ENCODE measurements around the gene TRIM8. TPM values are rescaled to one million over a fixed set of nuclear protein-coding genes. Genes with fewer than 3 reads are reported as not detected.

Gene TRIM8, protein sequence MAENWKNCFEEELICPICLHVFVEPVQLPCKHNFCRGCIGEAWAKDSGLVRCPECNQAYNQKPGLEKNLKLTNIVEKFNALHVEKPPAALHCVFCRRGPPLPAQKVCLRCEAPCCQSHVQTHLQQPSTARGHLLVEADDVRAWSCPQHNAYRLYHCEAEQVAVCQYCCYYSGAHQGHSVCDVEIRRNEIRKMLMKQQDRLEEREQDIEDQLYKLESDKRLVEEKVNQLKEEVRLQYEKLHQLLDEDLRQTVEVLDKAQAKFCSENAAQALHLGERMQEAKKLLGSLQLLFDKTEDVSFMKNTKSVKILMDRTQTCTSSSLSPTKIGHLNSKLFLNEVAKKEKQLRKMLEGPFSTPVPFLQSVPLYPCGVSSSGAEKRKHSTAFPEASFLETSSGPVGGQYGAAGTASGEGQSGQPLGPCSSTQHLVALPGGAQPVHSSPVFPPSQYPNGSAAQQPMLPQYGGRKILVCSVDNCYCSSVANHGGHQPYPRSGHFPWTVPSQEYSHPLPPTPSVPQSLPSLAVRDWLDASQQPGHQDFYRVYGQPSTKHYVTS
- polyA plus RNA-seq (ENCODE audit: insufficient read length in 4 of 4) = 100 to 1,000 TPM; 122 to 157 (median 132) TPM

DNA sequence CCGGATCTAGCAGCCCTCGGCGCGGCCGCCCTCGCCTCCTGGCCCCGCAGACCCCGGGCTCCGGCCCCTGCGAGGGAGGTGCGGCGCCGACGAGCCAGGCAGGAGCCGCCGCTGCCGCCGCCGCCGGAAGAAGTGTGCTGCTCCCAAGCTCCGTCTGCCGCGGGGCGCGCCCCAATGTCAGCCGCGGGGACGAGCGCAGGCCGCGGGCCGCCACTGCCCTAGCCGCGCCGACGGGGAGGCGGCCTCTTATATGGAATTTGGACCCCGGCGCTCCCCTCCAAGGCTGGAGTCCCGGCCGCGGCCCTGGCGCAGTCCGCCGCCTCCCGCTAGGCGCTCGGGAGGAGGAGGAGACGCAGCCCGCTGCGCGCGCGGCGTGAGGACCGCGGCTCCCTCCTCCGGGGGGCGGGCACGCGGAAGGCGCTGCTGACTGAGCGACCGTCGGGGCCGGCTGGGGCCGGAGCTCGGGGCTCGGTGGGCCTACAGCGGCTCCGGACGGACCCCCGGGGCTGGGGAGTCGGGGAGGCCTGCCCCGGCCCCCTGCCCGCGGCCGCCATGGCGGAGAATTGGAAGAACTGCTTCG, at the start of gene TRIM8:
Gene TRIM8, plus strand, starts transcription at position 414 of the 580 bp plus-strand sequence. Its CDS starts 139 bp downstream, at position 553.
- no peak for DNase-seq (ENCODE audit: low read depth in 4 of 4, low spot score in 2 of 4)

GRCh38 chr10:102595293-102595692, 49.0 kb upstream of the TRIM8 start:
- no peak for DNase-seq (ENCODE audit: low read depth in 4 of 4, low spot score in 2 of 4)

GRCh38 chr10:102595897-102596296, 48.4 kb upstream of the TRIM8 start:
- DNase-seq (ENCODE audit: low read depth in 4 of 4, low spot score in 2 of 4) = no peak

DNA sequence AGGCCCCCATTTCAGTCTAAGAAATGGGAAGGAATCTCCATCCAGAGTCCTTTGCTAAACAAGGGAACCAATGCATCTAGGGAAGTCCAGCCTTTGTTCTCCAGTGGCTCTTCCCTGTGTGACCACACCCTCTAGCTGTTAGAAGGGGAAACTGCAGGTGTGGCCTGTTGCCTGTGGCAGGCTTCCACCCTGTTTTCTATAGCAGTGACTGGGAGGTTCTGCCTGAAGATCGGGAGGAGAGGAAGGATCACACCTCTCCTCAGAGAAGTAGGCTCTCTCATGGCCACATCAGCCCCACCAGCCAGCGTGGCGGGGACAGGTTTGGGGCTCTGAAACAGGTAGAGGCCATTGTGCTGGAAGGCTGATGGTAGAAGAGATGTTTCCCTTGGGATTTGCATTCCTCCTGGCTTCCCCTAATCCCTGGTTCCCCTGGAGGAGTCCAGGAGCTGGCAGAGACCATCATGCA, 47.7 kb upstream of the TRIM8 start:
- no peak for DNase-seq (ENCODE audit: low read depth in 4 of 4, low spot score in 2 of 4)

- DNase-seq (ENCODE audit: low read depth in 4 of 4, low spot score in 2 of 4) = no peak
Measured at GRCh38 chr10:102597131-102597991, 46.9 kb upstream of the TRIM8 start.

- no peak for DNase-seq (ENCODE audit: low read depth in 4 of 4, low spot score in 2 of 4)
Measured at GRCh38 chr10:102598243-102598642, 46.0 kb upstream of the TRIM8 start.

DNA sequence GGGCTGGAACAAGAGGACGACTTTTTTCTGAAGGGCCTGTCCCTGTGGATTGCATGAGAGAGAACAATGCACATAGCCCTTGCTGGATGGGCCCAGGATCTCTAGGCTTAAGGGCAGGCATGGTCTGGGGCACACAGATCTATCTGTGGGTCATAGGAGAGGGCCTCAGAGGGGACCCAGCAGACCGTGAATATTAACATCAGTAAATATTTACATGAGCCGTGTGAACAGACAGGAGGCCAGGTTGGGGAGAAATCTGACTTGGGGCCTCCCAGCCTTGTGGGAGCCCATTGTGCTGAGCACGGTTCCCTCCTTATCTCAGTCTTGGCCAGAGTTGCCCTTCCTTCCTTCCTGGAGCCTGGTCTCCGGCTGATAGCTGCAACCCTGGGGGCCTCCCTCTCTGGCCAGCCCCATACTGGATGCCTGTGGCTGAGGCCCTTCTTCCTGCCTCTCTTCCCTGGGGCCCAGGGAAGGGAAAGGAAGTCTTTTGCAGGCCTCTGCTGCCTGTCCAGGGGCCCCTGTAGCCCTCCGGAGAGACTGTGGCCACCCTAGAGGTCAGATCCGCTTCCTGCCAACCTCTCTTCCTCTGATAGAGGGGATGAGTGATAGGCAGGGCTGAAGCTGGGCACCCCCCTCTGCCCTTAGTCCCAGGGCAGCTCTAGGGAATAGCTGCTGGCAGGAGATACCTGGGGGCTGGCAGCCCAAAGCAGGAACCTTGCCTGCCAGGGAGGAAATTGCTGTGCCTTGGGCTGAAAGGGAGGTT, 44.5 kb upstream of the TRIM8 start:
- DNase-seq (ENCODE audit: low read depth in 4 of 4, low spot score in 2 of 4) = no peak

DNA sequence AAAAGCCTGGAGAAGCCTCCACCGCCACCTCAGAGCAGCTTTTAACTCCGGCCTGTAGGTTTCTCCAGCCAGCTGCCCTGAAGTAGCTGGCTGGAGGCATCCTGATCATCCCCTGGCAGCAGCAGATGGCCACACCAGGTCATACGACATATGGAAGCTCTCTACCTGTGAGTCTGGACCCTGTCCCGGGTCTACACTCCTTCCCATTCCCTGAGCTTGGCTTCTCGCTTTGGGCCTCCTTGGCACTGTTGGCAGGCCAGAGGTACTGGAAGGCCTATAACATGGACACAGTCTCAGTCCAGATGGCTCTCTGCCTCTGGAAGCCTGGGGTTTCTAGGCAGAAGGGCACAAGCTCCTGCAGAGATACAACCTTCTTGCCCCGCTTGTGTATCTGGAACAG, 43.5 kb upstream of the TRIM8 start:
- DNase-seq (ENCODE audit: low read depth in 4 of 4, low spot score in 2 of 4) = no peak

DNA sequence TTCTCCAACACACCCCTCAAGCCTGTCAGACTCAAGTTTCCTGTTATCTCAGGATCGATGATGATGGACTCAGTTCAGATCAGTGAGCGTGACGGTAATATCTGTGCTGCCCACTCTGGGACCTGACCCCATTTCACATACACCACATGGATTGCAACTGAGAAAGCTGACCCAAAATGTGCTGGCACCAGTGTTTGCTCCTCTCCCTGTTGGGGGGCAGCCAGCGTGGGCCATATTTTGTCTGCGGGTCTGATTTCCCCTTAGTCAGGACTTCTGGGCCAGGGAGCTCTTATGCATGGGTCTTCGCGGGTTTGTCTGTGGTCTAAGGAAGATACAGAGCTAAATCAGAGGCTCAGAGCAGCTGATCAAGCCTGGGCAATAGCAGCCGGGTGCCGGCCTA, 42.6 kb upstream of the TRIM8 start:
- no peak for DNase-seq (ENCODE audit: low read depth in 4 of 4, low spot score in 2 of 4)

GRCh38 chr10:102602272-102603045, 41.8 kb upstream of the TRIM8 start:
- DNase-seq (ENCODE audit: low read depth in 4 of 4, low spot score in 2 of 4) = no peak

DNA sequence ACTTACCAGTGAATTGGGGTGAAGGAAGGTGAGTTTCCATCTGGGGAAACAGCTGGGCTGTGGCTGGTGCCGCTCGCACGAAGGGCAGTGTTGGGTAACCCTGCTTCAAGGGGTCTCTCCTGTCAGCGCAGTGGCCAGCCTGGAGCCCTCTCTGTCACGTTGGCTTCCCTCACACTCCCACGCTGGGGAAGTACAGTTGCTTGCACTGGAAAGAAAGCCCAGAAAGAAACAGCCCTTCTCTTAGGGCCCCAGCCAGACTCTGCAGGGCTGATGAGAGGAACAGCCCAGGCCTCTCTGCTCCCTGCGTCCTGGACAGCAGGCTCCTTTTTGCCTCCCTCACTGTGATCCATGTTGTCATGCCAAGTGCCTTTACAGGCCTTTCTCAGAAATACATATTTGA, 40.3 kb upstream of the TRIM8 start:
- DNase-seq (ENCODE audit: low read depth in 4 of 4, low spot score in 2 of 4) = no peak

- no peak for DNase-seq (ENCODE audit: low read depth in 4 of 4, low spot score in 2 of 4)
Measured at GRCh38 chr10:102604439-102604841, 39.8 kb upstream of the TRIM8 start.

DNA sequence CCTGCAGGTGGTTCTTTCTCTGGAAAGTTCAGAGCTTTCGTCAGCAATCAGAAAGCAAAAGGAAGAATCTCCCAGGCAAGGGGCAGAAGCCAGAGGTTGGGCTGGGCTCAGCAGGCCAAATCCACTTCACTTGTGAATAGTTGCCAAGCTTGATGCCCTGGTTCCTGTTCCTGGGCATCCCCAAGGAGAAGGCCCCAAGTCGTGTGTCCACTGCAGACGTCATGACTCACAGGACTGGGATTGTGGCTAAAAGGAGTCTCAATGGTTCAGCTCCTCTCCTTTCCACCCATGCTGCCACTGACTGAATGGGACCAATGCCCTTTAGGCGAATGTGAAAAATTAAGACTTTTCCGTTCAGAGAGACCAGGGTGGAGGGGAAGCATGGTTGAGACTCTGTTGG, 38.6 kb upstream of the TRIM8 start:
- DNase-seq (ENCODE audit: low read depth in 4 of 4, low spot score in 2 of 4) = no peak

GRCh38 chr10:102608487-102608886, 35.8 kb upstream of the TRIM8 start:
- DNase-seq (ENCODE audit: low read depth in 4 of 4, low spot score in 2 of 4) = no peak

DNA sequence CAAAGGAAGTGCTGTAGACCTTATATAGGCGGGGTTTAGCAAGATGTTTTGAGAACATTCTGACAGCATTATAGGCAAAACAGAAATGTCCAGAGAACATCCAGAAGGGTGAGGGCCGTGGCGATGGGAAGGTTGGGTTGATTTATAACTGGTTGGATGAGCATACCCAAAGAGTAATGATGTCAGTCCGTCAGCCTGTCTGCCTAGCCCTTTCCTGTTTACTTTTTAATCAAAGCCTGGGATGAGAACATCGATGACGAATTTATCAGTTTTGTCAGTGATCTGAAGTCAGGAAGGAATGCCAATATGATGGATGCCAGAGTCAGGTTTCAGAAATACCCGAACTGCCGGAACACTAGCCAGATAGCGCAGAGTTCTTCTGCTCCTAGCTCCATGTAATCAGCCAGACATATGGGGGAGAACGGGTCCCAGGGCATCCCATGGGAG, 33.8 kb upstream of the TRIM8 start:
- no peak for DNase-seq (ENCODE audit: low read depth in 4 of 4, low spot score in 2 of 4)

- no peak for DNase-seq (ENCODE audit: low read depth in 4 of 4, low spot score in 2 of 4)
Measured at GRCh38 chr10:102611514-102612087, 32.7 kb upstream of the TRIM8 start.

- no peak for DNase-seq (ENCODE audit: low read depth in 4 of 4, low spot score in 2 of 4)
Measured at GRCh38 chr10:102612964-102613275, 31.4 kb upstream of the TRIM8 start.

- DNase-seq (ENCODE audit: low read depth in 4 of 4, low spot score in 2 of 4) = no peak
Measured at GRCh38 chr10:102613286-102613685, 31.0 kb upstream of the TRIM8 start.

DNA sequence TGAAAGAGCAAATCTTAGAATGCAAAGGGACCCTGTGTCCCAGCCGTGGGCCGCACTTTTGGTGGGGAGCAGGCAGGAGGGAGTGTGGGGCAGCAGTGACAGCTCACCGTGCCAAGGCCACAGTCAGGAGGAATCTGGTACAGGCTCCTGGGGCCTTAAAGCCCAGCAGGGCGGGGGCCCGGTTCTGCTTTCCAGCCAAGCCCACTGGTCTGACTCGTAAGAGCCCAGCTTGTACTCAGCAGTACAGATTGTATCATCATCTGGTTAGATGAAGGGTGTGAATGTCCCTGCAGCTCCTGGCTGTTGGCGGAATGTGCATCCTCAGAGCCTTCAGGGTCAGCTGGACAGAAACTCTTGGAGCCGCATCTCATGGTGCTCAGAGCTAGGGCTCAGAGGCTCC, 30.5 kb upstream of the TRIM8 start:
- DNase-seq (ENCODE audit: low read depth in 4 of 4, low spot score in 2 of 4) = no peak

All from left renal cortex interstitium (tissue), 4 donors.